GM18858 (cell line): ENCODE data around the gene SPATA45.
A peak's percentile ranks its signal among the peaks of the same experiment; 100 is the strongest.

Source experiments
- ATAC-seq: cut with Tn5 transposase; IDR thresholded peaks from one replicate; pipeline ENCODE4 v1.9.1; 2021; ENCODE audit not compliant: unreplicated experiment

SPATA45 gene

GRCh38 chr1:212833211-212834207, 13.9 kb downstream of the SPATA45 start:
- peak; percentile 60 for ATAC-seq

- ATAC-seq: no peak
Measured at GRCh38 chr1:212828395-212828794, 19.1 kb downstream of the SPATA45 start.

GRCh38 chr1:212827831-212828278, 19.6 kb downstream of the SPATA45 start:
- ATAC-seq: no peak

- no peak for ATAC-seq
Measured at GRCh38 chr1:212827171-212827776, 20.2 kb downstream of the SPATA45 start.

GRCh38 chr1:212825798-212826452, 21.5 kb downstream of the SPATA45 start:
- ATAC-seq: no peak

GRCh38 chr1:212824201-212824600, 23.2 kb downstream of the SPATA45 start:
- no peak for ATAC-seq

- ATAC-seq: no peak
Measured at GRCh38 chr1:212822956-212823355, 24.5 kb downstream of the SPATA45 start.

GRCh38 chr1:212820969-212821368, 26.5 kb downstream of the SPATA45 start:
- no peak for ATAC-seq

- peak; percentile 76 for ATAC-seq
Measured at GRCh38 chr1:212819726-212820125, 27.7 kb downstream of the SPATA45 start.

GRCh38 chr1:212816567-212817278, 30.7 kb downstream of the SPATA45 start:
- no peak for ATAC-seq

- no peak for ATAC-seq
Measured at GRCh38 chr1:212814537-212815334, 32.7 kb downstream of the SPATA45 start.

GRCh38 chr1:212805767-212806166, 41.7 kb downstream of the SPATA45 start:
- ATAC-seq: peak; percentile 46

GRCh38 chr1:212797681-212798080, 49.8 kb downstream of the SPATA45 start:
- no peak for ATAC-seq

- peak; percentile 90 for ATAC-seq
Measured at GRCh38 chr1:212794561-212795014, 52.9 kb downstream of the SPATA45 start.

- ATAC-seq: no peak
Measured at GRCh38 chr1:212792396-212792908, 55.0 kb downstream of the SPATA45 start.

- ATAC-seq: peak; percentile 32
Measured at GRCh38 chr1:212791676-212792395, 55.6 kb downstream of the SPATA45 start, which contains the start of the genes NSL1 and TATDN3. Gene NSL1, minus strand, starts transcription at chr1:212791777. Its CDS starts 14 bp downstream, at chr1:212791763. Gene TATDN3, plus strand, starts transcription at chr1:212791894. Its CDS starts 28 bp downstream, at chr1:212791922.

GRCh38 chr1:212791261-212791675, 56.2 kb downstream of the SPATA45 start:
- no peak for ATAC-seq

- no peak for ATAC-seq
Measured at GRCh38 chr1:212785871-212786270, 61.6 kb downstream of the SPATA45 start.

GRCh38 chr1:212783976-212784375, 63.5 kb downstream of the SPATA45 start:
- no peak for ATAC-seq
